Spleen (tissue), 7 donors: ENCODE measurements around the gene WSCD1.

Experiments used
- POLR2A ChIP-seq, 3 donors: fragments of 450-650 bp; IDR thresholded peaks; one replicate each; pipeline ENCODE4 v1.5.1; 2017; ENCODE audit warnings: antibody characterized with exemption in 3 of 3, mild to moderate bottlenecking in 1 of 3
- TF ChIP-seq, protein P1 (sequence below), 11 experiments: fragments of 200-600 bp in 7 of 11; fragments of 450-650 bp in 4 of 11; sonication (generic) in 4 of 11; IDR thresholded peaks in 8 of 11; conservative IDR thresholded peaks in 3 of 11; 1 replicate in 7 of 11; 2 replicates in 4 of 11; pipeline versions ENCODE4 v1.4.0 to v1.8.0; 2016 to 2021; ENCODE audit warnings: antibody characterized with exemption in 11 of 11, inconsistent platforms in 4 of 11, mild to moderate bottlenecking in 1 of 11
- donor health status: DM: no; HTN: no; CAD: no; lungs with moderate emphysema.
- donor health status: DM: no; HTN: no; CAD: no.
- donor health status: DM: no; HTN: no; CAD: no.

DNA sequence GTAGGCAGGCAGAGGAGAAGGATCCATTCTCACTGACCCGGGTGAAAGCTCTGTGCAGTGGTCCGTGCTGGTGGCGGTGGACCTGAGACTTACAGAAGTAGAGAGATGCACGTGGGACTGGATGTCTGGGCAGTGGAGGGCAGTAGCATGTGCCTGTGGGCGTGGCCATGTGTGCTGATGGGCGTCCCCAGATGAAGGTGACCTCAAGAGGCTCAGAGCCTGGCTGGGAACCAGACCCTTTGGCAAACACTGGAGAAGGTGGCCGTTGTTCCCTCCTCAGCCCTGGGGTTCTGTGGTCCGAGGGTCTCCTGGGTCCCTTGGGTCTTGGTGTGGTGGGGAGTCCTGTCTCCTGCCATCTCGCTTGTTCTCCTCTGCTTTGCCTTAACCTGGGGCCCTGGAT is 15.6 kb downstream of the WSCD1 start:
- TF ChIP-seq, protein P1, sequence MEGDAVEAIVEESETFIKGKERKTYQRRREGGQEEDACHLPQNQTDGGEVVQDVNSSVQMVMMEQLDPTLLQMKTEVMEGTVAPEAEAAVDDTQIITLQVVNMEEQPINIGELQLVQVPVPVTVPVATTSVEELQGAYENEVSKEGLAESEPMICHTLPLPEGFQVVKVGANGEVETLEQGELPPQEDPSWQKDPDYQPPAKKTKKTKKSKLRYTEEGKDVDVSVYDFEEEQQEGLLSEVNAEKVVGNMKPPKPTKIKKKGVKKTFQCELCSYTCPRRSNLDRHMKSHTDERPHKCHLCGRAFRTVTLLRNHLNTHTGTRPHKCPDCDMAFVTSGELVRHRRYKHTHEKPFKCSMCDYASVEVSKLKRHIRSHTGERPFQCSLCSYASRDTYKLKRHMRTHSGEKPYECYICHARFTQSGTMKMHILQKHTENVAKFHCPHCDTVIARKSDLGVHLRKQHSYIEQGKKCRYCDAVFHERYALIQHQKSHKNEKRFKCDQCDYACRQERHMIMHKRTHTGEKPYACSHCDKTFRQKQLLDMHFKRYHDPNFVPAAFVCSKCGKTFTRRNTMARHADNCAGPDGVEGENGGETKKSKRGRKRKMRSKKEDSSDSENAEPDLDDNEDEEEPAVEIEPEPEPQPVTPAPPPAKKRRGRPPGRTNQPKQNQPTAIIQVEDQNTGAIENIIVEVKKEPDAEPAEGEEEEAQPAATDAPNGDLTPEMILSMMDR (IDR thresholded peaks at IDR 0.05 in 8 of 11, conservative IDR thresholded peaks at IDR 0.05 in 3 of 11) = no peak
- no peak for TF ChIP-seq POLR2A (IDR thresholded peaks at IDR 0.05)
